HepG2 (cell line): ENCODE measurements around the gene ADH4. TPM values are rescaled to one million over a fixed set of nuclear protein-coding genes. Genes with fewer than 3 reads are reported as not detected.

Source experiments
- ATAC-seq: fragments of 200-7000 bp; cut with Tn5 transposase; 3 replicates; pipeline ENCODE4 v1.9.1; 2020; ENCODE audit warnings: mild to moderate bottlenecking, moderate library complexity
- BruUV-seq: library from RNA; stranded (reverse); fragments of 400-500 nt; replicated peaks from 2 replicates; lab custom pipeline; 2021; lab: Mats Ljungman, UMichigan
- CTCF ChIA-PET: fragments of 300-600 bp; formaldehyde crosslinking; extraction: SDS; loops from one replicate; lab custom pipeline; 2021; ENCODE audit warnings: low total read pairs, inconsistent platforms, low intra/inter-chr PET ratio; lab: Yijun Ruan, JAX
- POLR2A ChIA-PET: fragments of 350-600 bp; sonication (Branson Sonifier 250); formaldehyde crosslinking; loops from one replicate; lab custom pipeline; 2020; ENCODE audit warnings: antibody characterized with exemption, inconsistent platforms; lab: Yijun Ruan, JAX
- DNase-seq: peaks from one replicate; pipeline ENCODE4 v3.0.0-alpha.2; 2015; ENCODE audit warnings: low spot score
- FAIRE-seq: peaks from 3 replicates; lab custom pipeline; 2011; peaks lifted over from hg19 to GRCh38; lab: Jason Lieb, UNC
- H2AFZ ChIP-seq: one replicate; pipeline ENCODE4 v1.6.1; 2011; ENCODE audit warnings: low read length, inconsistent platforms
- H3K27ac ChIP-seq: fragments of 300-600 bp; 3 replicates; pipeline ENCODE4 v1.8.0; 2011; ENCODE audit warnings: mixed run types, mild to moderate bottlenecking, mixed read lengths, low read length, inconsistent platforms; ENCODE audit not compliant: insufficient read depth; ENCODE audit errors: extremely low read length
- H3K27me3 ChIP-seq, 2 experiments: fragments of 200-600 bp in 1 of 2; 2 replicates in 1 of 2; 3 replicates in 1 of 2; pipeline versions ENCODE4 v1.6.0 to v1.8.0; 2011; ENCODE audit warnings: low read length in 2 of 2, mild to moderate bottlenecking in 2 of 2, moderate library complexity in 2 of 2, inconsistent platforms in 1 of 2; ENCODE audit not compliant: insufficient read depth in 2 of 2, control insufficient read depth in 1 of 2
- H3K36me3 ChIP-seq, 2 experiments: fragments of 200-600 bp in 1 of 2; replicated peaks in 1 of 2; 2 replicates in 1 of 2; 3 replicates in 1 of 2; pipeline versions ENCODE4 v1.5.1 to v1.8.0; 2011; ENCODE audit warnings: low read length in 2 of 2, inconsistent platforms in 1 of 2; ENCODE audit not compliant: insufficient read depth in 2 of 2, control insufficient read depth in 1 of 2
- H3K4me1 ChIP-seq: 2 replicates; pipeline ENCODE4 v1.5.1; 2012; ENCODE audit warnings: low read length, inconsistent platforms; ENCODE audit not compliant: insufficient read depth
- H3K4me2 ChIP-seq: 2 replicates; pipeline ENCODE4 v1.6.0; 2011; ENCODE audit warnings: low read depth, low read length, inconsistent platforms
- H3K4me3 ChIP-seq, 3 experiments: fragments of 200-600 bp in 1 of 3; sonication (generic), shearing (Covaris generic) in 1 of 3; replicated peaks in 1 of 3; 2 replicates each; pipeline ENCODE4 v1.5.1; 2011 to 2016; ENCODE audit warnings: low read length in 3 of 3, inconsistent platforms in 2 of 3, low read depth in 2 of 3, mild to moderate bottlenecking in 2 of 3, control low read depth in 1 of 3, mixed read lengths in 1 of 3; ENCODE audit not compliant: insufficient read depth in 1 of 3
- H3K79me2 ChIP-seq: one replicate; pipeline ENCODE4 v1.6.1; 2011; ENCODE audit warnings: low read length, inconsistent platforms; ENCODE audit not compliant: insufficient read depth
- H3K9ac ChIP-seq: 2 replicates; pipeline ENCODE4 v1.6.0; 2011; ENCODE audit warnings: mild to moderate bottlenecking, low read depth, low read length, inconsistent platforms; ENCODE audit not compliant: insufficient read depth
- H3K9me3 ChIP-seq: 2 replicates; pipeline ENCODE4 v1.5.1; 2012; ENCODE audit warnings: mild to moderate bottlenecking, low read length
- H4K20me1 ChIP-seq: 2 replicates; pipeline ENCODE4 v1.6.0; 2011; ENCODE audit warnings: inconsistent platforms, mild to moderate bottlenecking, low read length, moderate library complexity; ENCODE audit not compliant: insufficient read depth
- CEBPB ChIP-seq: IDR thresholded peaks from 2 replicates; pipeline ENCODE4 v1.6.1; 2011; ENCODE audit warnings: low read depth, low read length, improper control_type of control experiment, borderline replicate concordance
- CEBPG ChIP-seq: IDR thresholded peaks from 2 replicates; pipeline ENCODE4 v1.6.1; 2016
- EZH2 ChIP-seq: conservative IDR thresholded peaks from 2 replicates; pipeline ENCODE4 v1.6.1; 2012; ENCODE audit warnings: mild to moderate bottlenecking, low read depth, low read length, moderate library complexity
- HIVEP1 ChIP-seq: sonication (generic); formaldehyde crosslinking; IDR thresholded peaks from 2 replicates; pipeline ENCODE4 v1.4.0; 2020; ENCODE audit warnings: mild to moderate bottlenecking, missing genetic modification reagents
- HNRNPK ChIP-seq: fragments of 200-400 bp; formaldehyde crosslinking; IDR thresholded peaks from 2 replicates; pipeline ENCODE4 v1.6.1; 2018; ENCODE audit warnings: low read length, low read depth, moderate library complexity, mild to moderate bottlenecking; ENCODE audit not compliant: poor library complexity, severe bottlenecking
- ISX ChIP-seq: sonication (generic); formaldehyde crosslinking; conservative IDR thresholded peaks from 2 replicates; pipeline ENCODE4 v1.5.0; 2020; ENCODE audit warnings: missing genetic modification reagents
- KLF9 ChIP-seq: IDR thresholded peaks from 2 replicates; pipeline ENCODE4 v1.6.1; 2016; ENCODE audit warnings: low read depth
- KMT2B ChIP-seq: IDR thresholded peaks from 2 replicates; pipeline ENCODE4 v1.6.1; 2016; ENCODE audit warnings: missing genetic modification reagents, missing compliant biosample characterization
- RELA ChIP-seq: sonication (generic); formaldehyde crosslinking; IDR thresholded peaks from 2 replicates; pipeline ENCODE4 v1.4.0; 2020; ENCODE audit warnings: missing genetic modification reagents
- SRY ChIP-seq: sonication (generic); formaldehyde crosslinking; IDR thresholded peaks from 2 replicates; pipeline ENCODE4 v1.8.0; 2022; ENCODE audit warnings: mild to moderate bottlenecking, missing genetic modification reagents
- SSRP1 ChIP-seq: IDR thresholded peaks from 2 replicates; pipeline ENCODE4 v1.6.1; 2016; ENCODE audit warnings: control low read depth
- THYN1 ChIP-seq: sonication (generic); formaldehyde crosslinking; IDR thresholded peaks from 2 replicates; pipeline ENCODE4 v1.8.1; 2023; ENCODE audit warnings: low read depth, mild to moderate bottlenecking, moderate library complexity, missing genetic modification reagents, borderline replicate concordance
- ZNF225 ChIP-seq: sonication (generic); formaldehyde crosslinking; IDR thresholded peaks from 2 replicates; pipeline ENCODE4 v1.4.0; 2020; ENCODE audit warnings: mild to moderate bottlenecking, missing genetic modification reagents
- ZNF343 ChIP-seq: sonication (generic); formaldehyde crosslinking; IDR thresholded peaks from 2 replicates; pipeline ENCODE4 v1.4.0; 2020; ENCODE audit warnings: mild to moderate bottlenecking, missing genetic modification reagents
- ZNF777 ChIP-seq: sonication (generic); formaldehyde crosslinking; IDR thresholded peaks from 2 replicates; pipeline ENCODE4 v1.4.0; 2020; ENCODE audit warnings: missing genetic modification reagents
- ZNF841 ChIP-seq: sonication (generic); formaldehyde crosslinking; IDR thresholded peaks from 2 replicates; pipeline ENCODE4 v1.8.1; 2023; ENCODE audit warnings: missing genetic modification reagents, borderline replicate concordance
- WGBS: methylation state at CpG from one replicate; pipeline ENCODE4 v1.1.6; 2017; ENCODE audit warnings: low lambda C conversion rate; 5-methylcytosine and 5-hydroxymethylcytosine counted together
- in situ Hi-C: cut with HindIII; loops from 2 replicates; pipeline ENCODE4 v1.10.0; 2017; ENCODE audit warnings: low pct_unique_long_range_greater_than_20kb; ENCODE audit not compliant: extremely low pct_ligation_motif_present
- intact Hi-C: fragments of 100-400 bp; cut with micrococcal nuclease; formaldehyde crosslinking; loops from one replicate; pipeline ENCODE4 v1.10.0; 2022; ENCODE audit not compliant: unreplicated experiment
- polyA plus RNA-seq, 8 experiments: library from polyadenylated mRNA; depleted of rRNA in 3 of 8; stranded (reverse) in 7 of 8; unstranded in 1 of 8; fragments of >200 nt; fragmentation: Illumina TruSeq in 4 of 8; extraction: Trizol in 4 of 8; gene quantifications; 2 replicates each; pipeline versions ENCODE4 v1.2.1 to v1.2.3, GENCODE V29; 2011 to 2016; ENCODE audit warnings: low read depth in 4 of 8, missing spikeins in 1 of 8, mixed read lengths in 1 of 8; ENCODE audit not compliant: insufficient read depth in 1 of 8
- total RNA-seq, 5 experiments: library from RNA; depleted of rRNA; stranded (reverse); fragments of >200 nt; fragmentation: Illumina TruSeq; extraction: Trizol; gene quantifications; 2 replicates each; pipeline ENCODE4 v1.2.3, GENCODE V29; 2016; ENCODE audit warnings: low read depth in 1 of 5
- TF ChIP-seq, protein P1 (sequence below): sonication (generic); formaldehyde crosslinking; IDR thresholded peaks from 2 replicates; pipeline ENCODE4 v1.4.0; 2020; ENCODE audit warnings: mild to moderate bottlenecking, missing genetic modification reagents
- TF ChIP-seq, protein P2 (sequence below): sonication (generic); formaldehyde crosslinking; IDR thresholded peaks from 2 replicates; pipeline ENCODE4 v1.5.0; 2020; ENCODE audit warnings: missing genetic modification reagents, mild to moderate bottlenecking, borderline replicate concordance
- TF ChIP-seq, protein P3 (sequence below): sonication (generic); formaldehyde crosslinking; IDR thresholded peaks from 2 replicates; pipeline ENCODE4 v1.4.0; 2020; ENCODE audit warnings: missing genetic modification reagents, mild to moderate bottlenecking, borderline replicate concordance

Gene ADH4
- total and polyA plus RNA-seq, 2 of the 13 experiments (the other 11 are each of a cell fraction or from before 2014, with no cell fraction given): 24.3 to 31.1 TPM

DNA sequence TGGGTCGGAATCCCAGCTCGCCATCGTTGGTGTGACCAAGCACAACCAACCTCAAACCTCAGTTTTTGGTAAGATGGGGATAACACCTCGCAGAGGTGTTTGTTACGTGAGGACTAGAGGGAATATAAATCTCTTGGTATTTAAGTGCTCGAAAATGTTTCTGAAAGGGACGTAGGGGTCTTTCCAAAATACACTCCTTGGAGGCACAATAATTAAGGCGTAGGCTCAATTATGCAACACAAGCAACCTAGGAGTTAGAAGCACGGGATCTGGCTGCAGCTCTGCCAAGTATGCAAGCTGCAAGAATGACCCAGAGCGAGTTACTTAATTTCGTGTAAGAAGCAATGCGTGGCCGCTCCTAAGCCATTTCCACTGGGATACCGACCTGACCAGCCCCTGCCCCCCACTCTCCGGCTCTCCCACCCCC is 56.1 kb downstream of the ADH4 start:
- DNase-seq (peak; percentile 48), ATAC-seq (peak; percentile 30), FAIRE-seq (no peak)
- Histone ChIP-seq H3K27me3 (no peaks in the 10 kb centered on the region; a peak in 1 of 5 replicates), H3K36me3 (peaks cover 7 to 25% of the 10 kb centered on the region in 2 experiments; a peak in 4 of 5 replicates), H2AFZ (no peak overlapping the region), H4K20me1 (peaks cover 21% of the 10 kb centered on the region), H3K9me3 (no peaks in the 10 kb centered on the region), H3K4me2 (peak overlapping the region; percentile 68), H3K9ac (peak overlapping the region; percentile 83), H3K79me2 (peaks cover 74% of the 10 kb centered on the region), H3K27ac (peak overlapping the region; percentile 85), H3K4me1 (peaks cover 54% of the 10 kb centered on the region), H3K4me3 (peak overlapping the region; percentile 68 to 93 (median 89))
- TSS peak; percentile 68 for BruUV-seq
- intact Hi-C loops (loop anchor here (1.0 to 10.0 kb wide), 6 partner anchors 54 to 377 kb away; partner anchors contain the start of genes ADH4, ADH6 and EIF4E), in situ Hi-C loops (no loop called here)
- CTCF ChIA-PET: no interaction called here
- POLR2A ChIA-PET: interaction anchor here (0.7 to 3.6 kb wide), 27 partner anchors 8 to 827 kb away, joined by 3 to 40 read pairs (median 4); partner anchors contain the start of genes ADH4, ADH6, EIF4E and METAP1
- under 1% methylated on average over 9 of the region's 15 CpGs for WGBS
- no peak for TF ChIP-seq ISX (CRISPR knock-in tag)
- TF ChIP-seq THYN1 (CRISPR knock-in tag): no peak
- 0 out of 2 replicates have a peak, but pooled peaks have one; percentile 7 for TF ChIP-seq CEBPB
- TF ChIP-seq KMT2B (CRISPR knock-in tag): no peak
- peak; percentile 41; the same call in 1 of the 2 replicates for TF ChIP-seq CEBPG (CRISPR knock-in tag)
- no peak for TF ChIP-seq SRY (CRISPR knock-in tag)
- TF ChIP-seq ZNF343: no peak
- TF ChIP-seq, protein P1, sequence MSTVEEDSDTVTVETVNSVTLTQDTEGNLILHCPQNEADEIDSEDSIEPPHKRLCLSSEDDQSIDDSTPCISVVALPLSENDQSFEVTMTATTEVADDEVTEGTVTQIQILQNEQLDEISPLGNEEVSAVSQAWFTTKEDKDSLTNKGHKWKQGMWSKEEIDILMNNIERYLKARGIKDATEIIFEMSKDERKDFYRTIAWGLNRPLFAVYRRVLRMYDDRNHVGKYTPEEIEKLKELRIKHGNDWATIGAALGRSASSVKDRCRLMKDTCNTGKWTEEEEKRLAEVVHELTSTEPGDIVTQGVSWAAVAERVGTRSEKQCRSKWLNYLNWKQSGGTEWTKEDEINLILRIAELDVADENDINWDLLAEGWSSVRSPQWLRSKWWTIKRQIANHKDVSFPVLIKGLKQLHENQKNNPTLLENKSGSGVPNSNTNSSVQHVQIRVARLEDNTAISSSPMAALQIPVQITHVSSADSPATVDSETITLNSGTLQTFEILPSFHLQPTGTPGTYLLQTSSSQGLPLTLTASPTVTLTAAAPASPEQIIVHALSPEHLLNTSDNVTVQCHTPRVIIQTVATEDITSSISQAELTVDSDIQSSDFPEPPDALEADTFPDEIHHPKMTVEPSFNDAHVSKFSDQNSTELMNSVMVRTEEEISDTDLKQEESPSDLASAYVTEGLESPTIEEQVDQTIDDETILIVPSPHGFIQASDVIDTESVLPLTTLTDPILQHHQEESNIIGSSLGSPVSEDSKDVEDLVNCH (CRISPR knock-in tag): no peak
- no peak for TF ChIP-seq HIVEP1
- TF ChIP-seq HNRNPK: no peak
- no peak for TF ChIP-seq ZNF841 (CRISPR knock-in tag)
- TF ChIP-seq, protein P2, sequence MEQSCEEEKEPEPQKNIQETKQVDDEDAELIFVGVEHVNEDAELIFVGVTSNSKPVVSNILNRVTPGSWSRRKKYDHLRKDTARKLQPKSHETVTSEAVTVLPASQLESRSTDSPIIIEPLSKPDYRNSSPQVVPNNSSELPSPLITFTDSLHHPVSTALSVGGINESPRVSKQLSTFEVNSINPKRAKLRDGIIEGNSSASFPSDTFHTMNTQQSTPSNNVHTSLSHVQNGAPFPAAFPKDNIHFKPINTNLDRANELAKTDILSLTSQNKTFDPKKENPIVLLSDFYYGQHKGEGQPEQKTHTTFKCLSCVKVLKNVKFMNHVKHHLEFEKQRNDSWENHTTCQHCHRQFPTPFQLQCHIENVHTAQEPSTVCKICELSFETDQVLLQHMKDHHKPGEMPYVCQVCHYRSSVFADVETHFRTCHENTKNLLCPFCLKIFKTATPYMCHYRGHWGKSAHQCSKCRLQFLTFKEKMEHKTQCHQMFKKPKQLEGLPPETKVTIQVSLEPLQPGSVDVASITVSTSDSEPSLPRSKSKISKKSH (CRISPR knock-in tag): no peak
- TF ChIP-seq KLF9 (CRISPR knock-in tag): no peak
- no peak for TF ChIP-seq ZNF225
- TF ChIP-seq EZH2: no peak
- 0 out of 2 replicates have a peak, but pooled peaks have one; percentile 2 for TF ChIP-seq SSRP1 (CRISPR knock-in tag)
- no peak for TF ChIP-seq ZNF777 (CRISPR knock-in tag)
- no peak for TF ChIP-seq RELA (CRISPR knock-in tag)
- TF ChIP-seq, protein P3, sequence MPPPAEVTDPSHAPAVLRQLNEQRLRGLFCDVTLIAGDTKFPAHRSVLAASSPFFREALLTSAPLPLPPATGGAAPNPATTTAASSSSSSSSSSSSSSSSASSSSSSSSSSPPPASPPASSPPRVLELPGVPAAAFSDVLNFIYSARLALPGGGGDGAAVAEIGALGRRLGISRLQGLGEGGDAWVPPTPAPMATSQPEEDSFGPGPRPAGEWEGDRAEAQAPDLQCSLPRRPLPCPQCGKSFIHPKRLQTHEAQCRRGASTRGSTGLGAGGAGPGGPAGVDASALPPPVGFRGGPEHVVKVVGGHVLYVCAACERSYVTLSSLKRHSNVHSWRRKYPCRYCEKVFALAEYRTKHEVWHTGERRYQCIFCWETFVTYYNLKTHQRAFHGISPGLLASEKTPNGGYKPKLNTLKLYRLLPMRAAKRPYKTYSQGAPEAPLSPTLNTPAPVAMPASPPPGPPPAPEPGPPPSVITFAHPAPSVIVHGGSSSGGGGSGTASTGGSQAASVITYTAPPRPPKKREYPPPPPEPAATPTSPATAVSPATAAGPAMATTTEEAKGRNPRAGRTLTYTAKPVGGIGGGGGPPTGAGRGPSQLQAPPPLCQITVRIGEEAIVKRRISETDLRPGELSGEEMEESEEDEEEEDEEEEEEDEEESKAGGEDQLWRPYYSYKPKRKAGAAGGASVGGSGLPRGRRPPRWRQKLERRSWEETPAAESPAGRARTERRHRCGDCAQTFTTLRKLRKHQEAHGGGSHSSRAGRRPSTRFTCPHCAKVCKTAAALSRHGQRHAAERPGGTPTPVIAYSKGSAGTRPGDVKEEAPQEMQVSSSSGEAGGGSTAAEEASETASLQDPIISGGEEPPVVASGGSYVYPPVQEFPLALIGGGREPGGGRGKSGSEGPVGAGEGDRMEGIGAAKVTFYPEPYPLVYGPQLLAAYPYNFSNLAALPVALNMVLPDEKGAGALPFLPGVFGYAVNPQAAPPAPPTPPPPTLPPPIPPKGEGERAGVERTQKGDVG (CRISPR knock-in tag): no peak
